ENCODE measurements around the gene ZNF497. TPM values are rescaled to one million over a fixed set of nuclear protein-coding genes. Genes with fewer than 3 reads are reported as not detected.

Gene ZNF497
- total and polyA plus RNA-seq, 2 of the 8 experiments (the other 6 are each of a cell fraction or from before 2014, with no cell fraction given): 0.93 to 1.4 TPM

DNA sequence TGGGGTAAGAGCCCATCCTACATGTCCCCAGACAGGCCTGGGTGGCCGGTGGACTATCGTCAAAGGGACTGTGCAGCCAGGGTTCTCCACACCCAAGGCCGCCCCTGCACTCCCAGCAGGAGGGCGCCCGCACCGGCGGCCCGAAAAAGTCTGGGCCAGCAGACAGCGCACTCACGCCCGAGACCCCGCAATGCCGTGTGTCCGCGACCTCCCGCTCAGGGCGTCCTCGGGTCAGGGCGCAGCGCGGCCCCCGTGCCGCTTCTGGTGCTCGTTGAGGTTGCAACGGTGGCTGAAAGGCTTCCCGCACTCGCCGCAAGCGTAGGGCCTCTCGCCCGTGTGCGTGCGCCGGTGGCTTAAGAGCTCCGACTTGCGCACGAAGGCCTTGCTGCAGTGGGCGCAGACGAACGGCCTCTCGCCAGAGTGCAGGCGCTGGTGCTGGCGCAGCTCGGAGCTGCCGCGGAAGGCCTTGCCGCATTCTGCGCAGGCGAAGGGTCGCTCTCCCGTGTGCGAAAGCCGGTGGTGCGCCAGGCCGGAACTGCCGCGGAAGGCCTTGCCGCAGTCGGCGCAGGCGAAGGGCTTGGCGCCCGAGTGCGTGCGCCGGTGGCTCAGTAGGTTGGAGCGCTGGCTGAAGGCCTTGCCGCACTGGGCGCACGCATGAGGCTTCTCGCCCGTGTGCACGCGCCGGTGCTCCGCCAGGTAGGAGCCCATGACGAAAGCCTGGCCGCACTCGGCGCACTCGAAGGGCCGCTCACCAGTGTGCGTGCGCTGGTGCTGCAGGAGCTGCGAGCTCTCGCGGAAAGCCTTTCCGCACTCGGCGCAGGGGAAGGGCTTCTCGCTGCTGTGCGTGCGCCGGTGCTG, 6.4 kb downstream of the ZNF497 start:
- FAIRE-seq: no peak
- Histone ChIP-seq H2BK120ac (replicated peaks; ENCODE audit: low read depth, low read length) (no peak overlapping the region), H3K36me3 (ENCODE audit: control insufficient read depth in 2 of 4, insufficient read depth in 4 of 4, low read length in 3 of 4) (no peaks in the 10 kb centered on the region), H3K4me3 (ENCODE audit: extremely low read depth in 1 of 4, insufficient read depth in 2 of 4, low read depth in 3 of 4, low read length in 4 of 4) (no peak overlapping the region), H2AFZ (ENCODE audit: low read length) (no peak overlapping the region), H2BK5ac (ENCODE audit: low read depth, low read length) (no peak overlapping the region), H3K9ac (replicated peaks in 1 of 4; ENCODE audit: extremely low read depth in 1 of 4, low read depth in 3 of 4, low read length in 3 of 4) (no peak overlapping the region), H4K5ac (ENCODE audit: insufficient read length, low read depth, low read length) (no peak overlapping the region), H3K23ac (ENCODE audit: insufficient read length) (no peak overlapping the region), H3K18ac (ENCODE audit: extremely low read depth, low read length) (no peak overlapping the region; the same call in 1 of the 2 replicates), H3K79me2 (ENCODE audit: control insufficient read depth in 1 of 2, insufficient read depth in 2 of 2, low read length in 2 of 2) (no peaks in the 10 kb centered on the region), H4K91ac (replicated peaks; ENCODE audit: insufficient read length, low read length) (no peak overlapping the region), H3K79me1 (ENCODE audit: low read depth, low read length) (no peaks in the 10 kb centered on the region), H4K8ac (ENCODE audit: extremely low read depth, insufficient read depth, low read length) (no peak overlapping the region; the same call in 1 of the 2 replicates), H2BK20ac (ENCODE audit: low read length) (no peak overlapping the region), H3K14ac (ENCODE audit: insufficient read length) (no peak overlapping the region), H4K20me1 (replicated peaks in 1 of 2; ENCODE audit: control insufficient read depth in 1 of 2, insufficient read depth in 2 of 2, low read length in 2 of 2) (peaks cover 0 to 3% of the 10 kb centered on the region in 2 experiments), H2BK12ac (ENCODE audit: low read depth, low read length) (peak overlapping the region; percentile 9; the same call in 1 of the 2 replicates), H3K4me1 (replicated peaks in 1 of 4; ENCODE audit: control insufficient read depth in 3 of 4, insufficient read depth in 4 of 4, low read length in 3 of 4) (peaks cover 0 to 6% (median under 1%) of the 10 kb centered on the region in 4 experiments; a peak in 2 of 7 replicates), H3K9me3 (ENCODE audit: insufficient read depth in 2 of 2, low read depth in 1 of 2, low read length in 1 of 2) (no peaks in the 10 kb centered on the region), H2BK15ac (ENCODE audit: low read length) (no peak overlapping the region), H3K4ac (replicated peaks; ENCODE audit: insufficient read length, low read depth, low read length) (no peak overlapping the region), H3K56ac (replicated peaks; ENCODE audit: insufficient read length, low read depth, low read length) (no peak overlapping the region), H3K27ac (ENCODE audit: low read depth, low read length) (no peak overlapping the region; the same call in 1 of the 2 replicates), H2AK5ac (ENCODE audit: low read depth, low read length) (no peak overlapping the region), H3K27me3 (replicated peaks in 1 of 4; ENCODE audit: control insufficient read depth in 3 of 4, extremely low read depth in 1 of 4, insufficient read depth in 3 of 4, low read length in 3 of 4) (no peaks in the 10 kb centered on the region), H3K4me2 (ENCODE audit: insufficient read depth in 1 of 2, low read depth in 2 of 2, low read length in 2 of 2) (no peak overlapping the region), H3K23me2 (ENCODE audit: low read depth, low read length) (no peaks in the 10 kb centered on the region)
- WGBS, 2 experiments (ENCODE audit: extremely low coverage in 1 of 2, insufficient coverage in 1 of 2, insufficient read length in 1 of 2, insufficient replicate concordance in 2 of 2, low coverage in 1 of 2, low lambda C conversion rate in 2 of 2, missing lambda C conversion rate in 1 of 2): 97% methylated on average over 59 of the region's 94 CpGs; no CpG with 5 or more reads in 1 of the 2 experiments
- POLR2A ChIA-PET (ENCODE audit: partially characterized antibody): interaction anchor here (1.1 to 2.8 kb wide), 12 partner anchors 8 to 163 kb away, joined by 3 to 14 read pairs (median 4); partner anchors contain the start of genes ZBTB45 and ZNF544
- CTCF ChIA-PET (ENCODE audit: partially characterized antibody): interaction anchor here (0.8 to 2.7 kb wide), 6 partner anchors 9 to 135 kb away, joined by 3 to 11 read pairs (median 4); no protein-coding TSS in a partner anchor
- DNase-seq (ENCODE audit: low read depth in 1 of 2, low spot score in 2 of 2): no peak
- TF ChIP-seq, protein P1, sequence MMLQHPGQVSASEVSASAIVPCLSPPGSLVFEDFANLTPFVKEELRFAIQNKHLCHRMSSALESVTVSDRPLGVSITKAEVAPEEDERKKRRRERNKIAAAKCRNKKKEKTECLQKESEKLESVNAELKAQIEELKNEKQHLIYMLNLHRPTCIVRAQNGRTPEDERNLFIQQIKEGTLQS (IDR thresholded peaks at IDR 0.05; ENCODE audit: insufficient read depth, low read depth, low read length): no peak
- no peak for TF ChIP-seq RNF2 (IDR thresholded peaks at IDR 0.05; ENCODE audit: borderline replicate concordance, low read depth, low read length, missing control alignments, poor library complexity, severe bottlenecking)
- no peak for TF ChIP-seq PHF8 (conservative IDR thresholded peaks at IDR 0.05; ENCODE audit: low read depth, low read length)
- no peak for TF ChIP-seq SIX5 (IDR thresholded peaks at IDR 0.05; ENCODE audit: low read depth, low read length)
- no peak for TF ChIP-seq CHD1 (IDR thresholded peaks at IDR 0.05; ENCODE audit: low read depth, low read length)
- no peak for TF ChIP-seq TEAD4 (IDR thresholded peaks at IDR 0.05; ENCODE audit: low read depth, low read length)
- TF ChIP-seq EP300 (IDR thresholded peaks at IDR 0.05; ENCODE audit: borderline replicate concordance in 1 of 2, low read depth in 2 of 2, low read length in 2 of 2): no peak

All from H1 (cell line).